GM21576 (cell line): Measurements from ENCODE around the gene BTNL2.
"Not testable (repeated sequence)": the region's sequence is repeated elsewhere in the genome, so short reads cannot be mapped to it uniquely, and the experiment has no call there.

ENCODE experiments used
- ATAC-seq: cut with Tn5 transposase; IDR thresholded peaks from one replicate; pipeline ENCODE4 v1.9.1; 2021; ENCODE audit warnings: mild to moderate bottlenecking, moderate library complexity; ENCODE audit not compliant: unreplicated experiment

Gene BTNL2

DNA sequence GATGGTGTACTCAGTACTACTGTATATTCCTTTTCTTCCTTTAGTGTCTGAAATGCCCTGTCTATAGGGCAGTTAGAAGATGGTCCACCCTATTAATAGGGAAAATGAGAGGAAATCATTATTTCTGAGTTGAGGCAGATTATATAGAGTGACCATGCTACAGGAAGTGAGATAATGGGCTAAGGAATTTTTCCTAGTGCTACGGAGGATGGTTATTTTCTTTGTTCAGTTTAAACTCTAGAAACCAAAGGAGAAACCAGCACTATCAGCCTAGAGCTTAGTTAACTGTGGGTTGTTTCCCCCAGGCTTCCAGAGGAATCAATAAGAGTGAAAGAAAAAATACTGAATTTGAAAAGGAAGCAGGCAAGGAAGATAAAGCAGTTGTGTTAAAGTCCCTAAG is 35.8 kb downstream of the BTNL2 start:
- ATAC-seq: no peak

DNA sequence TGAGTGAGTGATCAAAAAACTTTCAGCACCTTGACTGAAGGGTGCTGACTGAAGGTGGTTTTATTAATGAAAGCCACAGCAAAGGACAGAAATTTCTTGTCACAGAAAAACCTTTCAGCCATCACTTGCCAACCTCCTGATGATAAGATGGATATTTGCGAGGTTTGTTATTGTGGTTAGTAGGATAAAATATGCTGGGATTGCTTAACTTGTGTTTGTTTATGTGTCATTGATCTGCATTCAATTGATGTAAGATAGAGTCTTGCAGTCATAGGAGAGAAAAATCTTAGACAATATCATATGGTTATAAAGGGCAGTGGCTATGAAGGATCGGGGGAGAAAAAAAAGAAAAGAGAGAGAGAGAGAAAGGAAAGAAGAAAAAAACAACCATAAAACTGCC is 36.5 kb downstream of the BTNL2 start:
- no peak for ATAC-seq

DNA sequence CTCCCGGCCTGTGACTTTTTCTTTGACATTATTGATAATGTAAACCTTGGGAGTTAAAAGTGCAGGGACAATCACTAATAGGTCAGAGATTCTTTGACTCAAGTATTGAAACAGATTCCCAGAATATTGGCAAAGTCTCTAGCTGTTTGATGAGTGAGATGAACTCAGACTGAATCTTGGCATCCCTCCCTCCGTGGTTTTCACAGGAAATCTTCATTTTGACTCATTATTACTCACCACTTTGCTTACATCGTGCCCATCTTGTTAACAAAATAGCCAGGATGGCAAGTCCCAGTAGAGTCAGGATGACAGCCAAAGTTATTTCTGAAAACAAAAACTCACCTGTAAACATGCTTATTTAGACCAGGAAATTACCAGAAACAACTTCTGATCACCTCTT is 37.3 kb downstream of the BTNL2 start:
- no peak for ATAC-seq

DNA sequence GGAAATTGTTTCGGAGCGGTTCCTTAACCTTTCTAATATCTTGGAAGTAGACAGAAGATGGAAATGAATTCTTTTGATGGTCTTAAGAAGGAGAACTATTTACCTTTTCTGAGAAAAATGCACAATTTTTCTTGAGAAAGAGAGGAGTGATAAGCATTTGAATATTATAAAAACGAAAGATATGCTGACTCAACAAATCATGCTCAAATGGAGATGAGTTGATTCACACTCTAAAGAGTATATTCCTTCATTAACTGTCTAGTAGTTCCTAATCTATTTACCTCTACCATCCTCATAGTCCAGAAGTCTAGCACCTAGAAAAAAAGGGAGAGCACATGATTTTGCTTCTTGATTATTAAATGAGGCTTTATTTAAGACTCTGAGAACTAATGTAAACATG is 39.3 kb downstream of the BTNL2 start:
- no peak for ATAC-seq

DNA sequence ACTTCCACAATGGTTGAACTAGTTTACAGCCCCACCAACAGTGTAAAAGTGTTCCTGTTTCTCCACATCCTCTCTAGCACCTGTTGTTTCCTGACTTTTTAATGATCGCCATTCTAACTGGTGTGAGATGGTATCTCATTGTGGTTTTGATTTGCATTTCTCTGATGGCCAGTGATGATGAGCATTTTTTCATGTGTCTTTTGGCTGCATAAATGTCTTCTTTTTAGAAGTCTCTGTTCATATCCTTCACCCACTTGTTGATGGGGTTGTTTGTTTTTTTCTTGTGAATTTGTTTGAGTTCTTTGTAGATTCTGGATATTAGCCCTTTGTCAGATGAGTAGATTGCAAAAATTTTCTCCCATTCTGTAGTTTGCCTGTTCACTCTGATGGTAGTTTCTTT is 47.8 kb downstream of the BTNL2 start:
- not testable (repeated sequence) for ATAC-seq

DNA sequence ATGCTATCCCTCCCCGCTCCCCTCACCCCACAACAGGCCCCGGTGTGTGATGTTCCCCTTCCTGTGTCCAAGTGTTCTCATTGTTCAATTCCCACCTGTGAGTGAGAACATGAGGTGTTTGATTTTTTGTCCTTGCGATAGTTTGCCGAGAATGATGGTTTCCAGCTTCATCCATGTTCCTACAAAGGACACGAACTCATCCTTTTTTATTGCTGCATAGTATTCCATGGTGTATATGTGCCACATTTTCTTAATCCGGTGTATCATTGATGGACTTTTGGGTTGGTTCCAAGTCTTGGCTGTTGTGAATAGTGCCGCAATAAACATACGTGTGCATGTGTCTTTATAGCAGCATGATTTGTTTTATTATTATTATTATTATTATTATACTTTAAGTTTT is 48.4 kb downstream of the BTNL2 start:
- ATAC-seq: not testable (repeated sequence)

DNA sequence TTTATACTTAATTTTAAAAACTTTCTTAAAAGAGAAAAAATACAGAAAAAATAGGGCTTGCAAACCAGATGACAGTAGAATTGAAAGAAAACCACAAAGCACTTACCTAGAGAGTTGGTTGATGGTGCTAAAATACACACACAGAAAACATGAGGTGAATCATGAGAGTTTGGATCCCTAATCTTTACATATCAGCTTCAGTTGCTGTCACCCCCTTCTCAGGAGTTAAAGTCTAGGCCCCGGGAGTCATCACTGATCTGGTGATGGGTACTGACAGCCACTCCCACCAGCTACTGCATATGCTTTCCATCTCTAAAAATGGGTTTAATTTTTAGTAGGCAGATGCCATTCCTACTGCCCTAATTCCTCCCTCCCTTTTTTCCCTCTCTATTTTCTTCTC is 52.0 kb downstream of the BTNL2 start:
- ATAC-seq: no peak

DNA sequence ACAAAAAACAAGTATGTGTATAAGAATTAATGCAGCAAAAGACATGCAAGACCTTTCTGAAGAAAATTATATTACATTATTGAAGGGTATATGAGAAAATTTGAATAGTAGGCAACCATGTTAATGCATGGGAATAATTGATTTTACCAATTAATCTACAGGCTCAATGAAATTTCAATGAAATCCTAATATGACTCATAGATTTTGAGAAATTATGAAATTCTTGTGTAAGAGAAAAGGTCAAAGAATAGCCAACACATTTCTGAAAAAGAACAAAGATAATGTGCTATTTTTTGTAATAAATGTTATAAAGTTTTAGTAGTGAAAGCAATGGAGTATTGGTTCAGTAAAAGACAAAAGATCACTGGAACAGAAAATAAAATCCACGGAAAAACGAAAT is 53.6 kb downstream of the BTNL2 start:
- ATAC-seq: no peak
